HG03575 (cell line): ENCODE measurements around the gene DGCR6L.
"Not testable (repeated sequence)": the region's sequence is repeated elsewhere in the genome, so short reads cannot be mapped to it uniquely, and the experiment has no call there.

ENCODE experiments used
- ATAC-seq: cut with Tn5 transposase; IDR thresholded peaks from one replicate; pipeline ENCODE4 v1.9.1; 2021; ENCODE audit not compliant: unreplicated experiment, insufficient number of reproducible peaks, low FRiP score; ENCODE audit errors: extremely low read depth

The DGCR6L gene

GRCh38 chr22:20282901-20283673, 36.8 kb downstream of the DGCR6L start:
- ATAC-seq = no peak

DNA sequence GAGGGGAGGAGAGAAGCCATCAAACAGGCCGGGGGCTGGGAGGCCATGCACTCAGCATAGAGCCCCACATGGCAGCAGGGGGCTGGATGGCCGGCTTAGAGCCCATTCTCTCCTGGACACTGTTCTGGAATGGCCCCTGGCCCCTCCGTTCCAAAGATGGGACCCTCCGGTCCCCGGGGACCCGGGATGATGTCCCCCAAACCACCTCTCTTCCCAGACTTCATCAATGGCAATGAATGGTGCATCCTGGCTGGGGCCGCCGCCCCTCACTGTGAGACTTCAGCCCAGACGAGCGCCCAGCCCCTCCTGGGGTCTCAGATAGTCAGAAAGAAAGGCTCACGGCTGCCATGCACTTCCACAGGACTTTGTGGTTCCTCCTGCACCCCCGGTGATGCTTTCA, 38.0 kb downstream of the DGCR6L start:
- no peak for ATAC-seq

DNA sequence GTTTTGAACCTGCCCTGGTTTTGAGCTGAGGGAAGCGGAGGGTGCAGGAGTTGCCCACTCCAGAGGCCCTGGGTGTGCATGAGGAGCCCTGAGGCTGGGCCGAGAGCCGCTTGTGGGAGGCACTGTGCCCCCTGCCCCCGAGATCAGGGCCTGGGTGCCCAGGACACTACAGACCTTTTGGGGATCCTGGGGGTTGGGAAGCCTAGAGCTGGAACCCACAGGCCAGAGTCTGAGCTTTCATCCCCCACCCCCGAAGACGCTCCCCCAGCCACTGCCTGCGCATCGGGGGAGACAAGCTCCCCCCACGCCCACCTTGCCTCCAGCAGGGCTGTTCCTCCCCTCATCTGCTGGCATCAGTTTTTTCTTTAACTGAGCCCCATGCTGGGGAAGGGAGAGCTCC, 38.4 kb downstream of the DGCR6L start:
- ATAC-seq = not testable (repeated sequence)

GRCh38 chr22:20280866-20281265, 39.0 kb downstream of the DGCR6L start:
- no peak for ATAC-seq

- not testable (repeated sequence) for ATAC-seq
These were observed 39.7 kb downstream of the DGCR6L start for GRCh38 chr22:20280163-20280562.

GRCh38 chr22:20279662-20280134, 40.2 kb downstream of the DGCR6L start:
- no peak for ATAC-seq

DNA sequence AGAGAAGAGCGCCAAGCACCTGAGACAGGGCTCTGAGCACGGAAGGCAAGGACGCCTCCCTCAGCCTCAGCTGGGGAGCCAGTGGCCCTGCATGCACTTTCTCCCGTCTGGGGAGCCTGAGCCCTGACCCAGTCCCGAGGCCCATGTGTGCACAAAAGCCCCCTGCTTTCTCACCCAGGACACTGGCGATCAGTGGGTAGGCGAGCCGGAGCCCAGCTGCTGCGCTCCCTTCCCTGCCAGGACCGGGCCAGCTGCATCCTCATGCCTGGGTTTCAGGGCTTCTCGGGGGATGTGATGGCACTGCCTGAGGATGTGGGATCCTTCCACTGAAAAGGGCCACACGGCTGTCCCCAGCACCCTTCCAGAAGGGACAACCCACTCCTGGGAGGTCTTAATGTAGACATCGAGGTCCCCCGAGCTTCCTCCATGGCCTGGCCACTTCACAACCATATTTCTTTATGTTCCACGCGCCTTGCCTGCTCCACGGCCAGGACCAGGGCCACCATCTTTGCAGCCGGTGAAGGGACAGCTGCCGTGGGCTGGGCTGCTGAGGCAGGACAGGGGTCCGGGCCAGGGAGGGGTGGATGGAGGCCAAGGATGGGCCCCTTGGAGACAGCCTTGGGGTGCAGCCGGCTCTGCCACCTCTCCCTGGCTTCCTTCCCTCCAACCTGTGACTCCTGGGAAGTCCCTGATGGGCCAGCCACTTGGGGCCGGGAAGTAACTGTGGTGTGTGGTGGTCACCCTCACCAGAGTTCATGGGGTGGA, 41.0 kb downstream of the DGCR6L start:
- not testable (repeated sequence) for ATAC-seq

DNA sequence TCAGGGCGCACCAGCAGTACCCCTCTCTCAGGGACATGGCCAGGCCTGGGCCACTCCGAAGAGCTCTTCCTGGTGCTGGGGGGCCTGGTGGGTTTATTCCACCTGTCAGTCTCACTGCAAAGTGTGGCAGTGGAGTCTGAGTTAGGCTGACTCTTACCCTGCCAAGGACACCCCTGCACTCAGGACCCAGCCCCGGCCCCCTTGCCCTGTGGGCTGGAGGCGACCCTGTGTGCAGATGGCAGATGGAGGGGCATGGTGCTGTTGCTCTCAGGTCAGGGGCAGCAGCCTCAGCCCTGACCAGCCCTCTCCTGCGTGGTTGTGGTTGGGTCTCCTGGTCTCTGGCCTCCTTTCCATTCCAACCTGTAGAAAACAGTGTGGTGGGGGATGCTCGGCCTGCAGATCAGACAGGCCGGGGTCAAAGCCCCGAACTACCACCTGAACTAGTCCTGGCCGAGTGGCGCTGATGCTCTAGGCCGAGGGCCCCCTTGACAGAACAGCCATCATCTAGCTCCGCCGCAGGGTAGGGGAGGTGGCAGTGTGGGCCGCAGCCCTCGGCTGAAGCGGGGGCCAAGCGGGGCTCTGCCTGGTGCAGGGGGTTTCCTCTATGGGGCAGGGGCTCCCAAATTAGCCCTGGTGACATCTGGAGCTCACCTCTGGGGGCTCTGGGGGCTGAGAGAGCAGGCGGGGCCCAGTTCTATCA, 41.8 kb downstream of the DGCR6L start:
- ATAC-seq = not testable (repeated sequence)

GRCh38 chr22:20276468-20276867, 43.4 kb downstream of the DGCR6L start:
- no peak for ATAC-seq

DNA sequence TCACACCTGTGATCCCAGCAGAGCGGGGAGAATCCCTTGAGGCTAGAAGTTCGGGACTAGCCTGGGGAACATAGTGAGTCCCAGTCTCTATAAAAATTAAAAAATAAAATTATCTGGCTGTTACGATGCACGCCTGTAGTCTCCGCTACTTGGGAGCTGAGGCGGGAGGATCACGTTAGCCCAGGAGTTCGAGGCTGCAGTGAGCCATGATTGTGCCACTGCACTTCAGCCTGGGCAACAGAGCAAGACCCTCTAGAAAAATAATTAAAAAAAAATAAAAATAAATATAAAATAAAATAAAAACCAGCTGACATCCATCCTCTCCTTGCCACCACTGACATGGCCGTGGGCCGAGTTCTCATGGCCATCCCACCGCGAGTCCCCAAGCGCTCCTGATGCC, 44.0 kb downstream of the DGCR6L start:
- no peak for ATAC-seq

GRCh38 chr22:20275325-20275724, 44.5 kb downstream of the DGCR6L start:
- ATAC-seq = not testable (repeated sequence)

DNA sequence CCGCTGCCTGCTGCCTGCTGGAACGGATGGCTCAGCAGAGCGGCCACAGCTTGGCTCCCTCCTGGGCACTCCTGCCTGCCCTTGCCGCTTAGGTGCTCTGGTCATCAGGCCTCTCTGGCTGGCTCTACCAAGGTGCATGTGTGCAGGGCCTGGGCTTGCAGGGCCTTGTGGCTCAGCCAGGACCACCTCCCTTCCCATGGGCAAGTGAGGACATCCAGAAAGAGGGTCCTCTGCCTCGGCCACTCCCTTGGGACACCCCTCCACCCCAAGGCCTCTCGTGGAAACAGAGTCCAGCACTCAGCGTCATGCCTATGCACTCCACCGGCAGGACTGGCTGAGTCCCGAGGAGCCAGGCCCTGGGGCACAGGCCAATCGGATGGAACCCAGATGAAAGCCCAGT, 45.5 kb downstream of the DGCR6L start:
- ATAC-seq = not testable (repeated sequence)

GRCh38 chr22:20273758-20274181, 46.1 kb downstream of the DGCR6L start:
- no peak for ATAC-seq

- no peak for ATAC-seq
These were observed 47.2 kb downstream of the DGCR6L start for GRCh38 chr22:20272700-20273099.

DNA sequence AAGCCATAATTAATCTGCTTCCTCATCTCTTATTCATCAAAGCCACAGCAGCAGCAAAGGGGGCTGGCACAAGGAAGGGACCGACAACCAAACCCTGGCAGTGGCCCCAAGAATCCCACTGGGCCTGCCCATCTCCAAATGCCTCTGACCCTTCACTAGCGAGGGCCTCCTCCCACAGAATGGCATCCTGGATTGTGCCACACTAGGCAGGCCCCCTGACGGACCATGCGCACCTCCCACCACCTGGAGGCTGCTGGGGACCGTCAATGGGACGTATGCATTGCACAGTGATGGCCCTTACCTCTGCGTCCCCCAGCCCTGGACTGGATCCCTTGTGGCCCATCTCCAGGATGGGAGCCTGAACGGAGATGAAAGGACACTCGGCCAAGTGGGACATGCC, 47.7 kb downstream of the DGCR6L start:
- ATAC-seq = no peak

DNA sequence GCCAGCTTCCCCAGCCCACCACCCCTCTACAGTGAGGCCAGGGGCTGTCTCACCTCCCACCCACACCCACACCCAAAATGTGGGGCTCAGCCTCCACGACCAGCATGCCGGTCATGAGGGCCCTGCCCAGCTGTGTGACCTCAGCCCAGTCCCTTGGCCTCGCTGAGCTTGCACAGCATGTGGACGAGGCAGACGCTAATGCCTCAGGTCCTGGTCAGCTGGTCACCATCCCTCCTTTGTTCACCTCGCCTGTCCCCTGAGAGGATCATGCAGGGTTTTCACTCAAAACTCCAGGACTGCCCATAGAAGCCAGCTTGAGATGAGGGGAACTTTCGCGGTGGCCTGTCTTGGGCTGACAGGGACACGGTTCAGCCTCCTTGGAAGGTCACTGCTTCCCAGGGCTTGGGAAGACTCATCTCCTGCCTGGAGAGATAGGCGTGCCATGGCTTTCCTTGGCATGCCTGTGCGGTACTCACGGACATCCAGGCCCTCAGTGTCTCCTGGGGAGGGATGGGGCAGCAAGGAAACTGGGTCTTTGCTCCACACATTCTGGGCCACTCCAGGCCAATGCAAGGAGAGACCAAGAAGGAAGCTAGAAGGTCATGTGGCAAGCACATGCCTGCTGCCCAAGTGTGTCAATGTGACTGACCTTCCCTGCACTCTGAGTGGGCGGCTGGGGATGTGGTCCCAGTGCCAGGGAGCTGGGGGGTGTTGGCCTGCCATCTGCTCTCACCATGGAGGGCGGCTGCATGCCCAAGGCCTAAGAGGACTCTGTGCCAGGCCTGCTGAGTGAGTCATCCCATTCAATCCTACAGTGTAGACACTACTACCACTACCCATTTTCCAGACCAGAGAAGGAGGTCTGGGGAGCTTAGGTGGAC, 48.5 kb downstream of the DGCR6L start:
- ATAC-seq = no peak

GRCh38 chr22:20270190-20271113, 49.4 kb downstream of the DGCR6L start:
- ATAC-seq = not testable (repeated sequence)

DNA sequence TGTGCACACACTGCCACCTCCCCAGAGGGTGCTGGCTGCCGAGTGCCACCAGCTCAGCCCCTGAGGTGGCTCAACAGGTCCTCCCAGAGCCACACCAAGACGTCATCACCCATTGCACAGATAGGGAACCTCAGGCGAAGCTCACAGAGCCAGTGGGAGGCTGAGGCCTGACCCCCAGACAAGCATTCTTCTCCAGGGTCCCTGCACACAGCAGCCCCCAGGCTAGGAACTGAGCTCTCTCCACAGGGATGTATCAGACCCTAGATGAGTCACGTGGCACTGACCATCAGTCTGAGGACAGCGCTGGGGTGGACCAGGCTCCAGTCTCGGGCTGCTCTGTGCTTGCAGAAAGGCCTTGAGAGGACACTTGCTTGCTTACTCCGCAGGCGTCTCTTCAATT, 50.2 kb downstream of the DGCR6L start:
- ATAC-seq = not testable (repeated sequence)
